NK-92 treated with Interleukin-12 subunit alpha and Interleukin-12 subunit beta, amount 100 ng/mL, for 24 hours (cell line): ENCODE results near the gene SPPL2A.
"Not testable (repeated sequence)": the region's sequence is repeated elsewhere in the genome, so short reads cannot be mapped to it uniquely, and the experiment has no call there.

ENCODE experiments used
- DNase-seq: peaks from one replicate; lab custom pipeline; 2025; lab: John Stamatoyannopoulos, UW

The SPPL2A gene

DNA sequence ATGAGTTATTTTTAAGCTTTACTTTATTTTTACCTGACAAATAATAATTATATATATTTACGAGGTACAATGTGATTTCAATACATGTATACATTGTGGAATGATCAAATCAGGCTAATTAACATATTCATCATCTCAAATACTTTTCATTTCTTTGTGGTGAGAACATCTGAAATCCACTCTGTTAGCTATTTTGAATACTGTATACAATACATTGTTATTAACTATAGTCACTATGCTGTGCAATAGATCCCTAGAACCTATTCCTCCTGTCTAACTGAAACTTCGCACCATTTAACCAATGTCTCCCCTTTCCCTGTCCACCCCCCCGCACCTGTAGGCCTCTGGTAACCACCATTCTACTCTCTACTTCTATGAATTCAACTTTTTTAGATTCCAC is 7.9 kb upstream of the SPPL2A start:
- no peak for DNase-seq

DNA sequence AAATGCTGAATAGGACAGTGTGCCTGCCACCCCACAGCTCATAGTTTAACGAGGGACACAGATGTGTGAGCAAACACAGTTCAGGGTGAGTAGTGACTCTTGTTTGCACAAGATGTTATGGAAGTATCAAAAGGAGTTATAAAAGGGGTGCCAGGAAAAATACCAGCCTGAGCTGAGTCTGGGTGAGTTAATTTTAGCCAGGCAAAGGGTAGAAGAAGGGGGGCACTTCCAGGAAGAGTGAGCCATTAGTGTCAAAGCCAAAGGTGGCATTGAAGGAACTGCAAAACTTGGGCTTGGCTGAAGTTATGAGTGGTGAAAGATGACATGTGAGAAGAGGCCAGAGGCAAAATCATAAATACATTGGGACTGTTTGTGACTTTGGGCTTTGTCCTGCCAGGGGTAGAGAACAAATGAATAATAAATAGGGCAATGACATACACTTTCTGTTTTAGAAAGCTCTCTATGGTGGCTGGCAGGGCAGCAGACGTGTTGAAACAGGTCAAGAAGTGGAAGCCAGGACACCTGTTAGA is 1.9 kb upstream of the SPPL2A start:
- DNase-seq: no peak

DNA sequence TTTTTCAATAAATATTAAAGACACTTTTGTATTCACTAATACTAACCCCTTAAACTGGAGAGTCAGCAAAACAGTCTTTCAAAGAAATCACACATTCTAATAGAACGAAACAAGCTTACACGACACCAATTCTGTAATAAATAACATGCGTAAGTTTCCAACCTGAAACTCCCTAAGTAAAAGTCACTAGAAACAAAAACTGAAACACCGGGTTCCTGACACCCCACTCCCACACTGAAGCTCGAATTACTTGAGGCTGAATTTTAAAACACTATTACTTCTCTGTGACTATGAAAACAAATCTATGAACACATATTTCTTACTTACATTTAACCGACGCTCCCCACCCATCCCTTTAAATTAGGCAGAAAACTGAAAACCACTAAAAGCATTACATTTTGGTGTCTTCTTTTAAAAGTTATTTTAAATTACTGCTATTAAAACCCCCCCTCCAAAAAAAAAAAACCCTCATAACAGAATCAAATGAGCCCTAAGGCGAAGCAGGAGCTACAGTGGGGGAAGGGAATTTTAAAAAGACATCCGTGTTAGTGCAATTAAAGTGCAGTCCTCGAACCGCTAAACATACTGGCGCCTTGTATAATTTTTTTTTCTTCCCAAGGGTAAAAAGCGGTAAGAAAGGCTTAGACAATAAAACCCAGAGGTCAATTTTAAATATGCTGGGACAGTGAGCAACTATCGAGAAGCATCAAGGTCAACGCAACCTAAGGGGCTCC is 878 bp downstream of the SPPL2A start:
- no peak for DNase-seq

DNA sequence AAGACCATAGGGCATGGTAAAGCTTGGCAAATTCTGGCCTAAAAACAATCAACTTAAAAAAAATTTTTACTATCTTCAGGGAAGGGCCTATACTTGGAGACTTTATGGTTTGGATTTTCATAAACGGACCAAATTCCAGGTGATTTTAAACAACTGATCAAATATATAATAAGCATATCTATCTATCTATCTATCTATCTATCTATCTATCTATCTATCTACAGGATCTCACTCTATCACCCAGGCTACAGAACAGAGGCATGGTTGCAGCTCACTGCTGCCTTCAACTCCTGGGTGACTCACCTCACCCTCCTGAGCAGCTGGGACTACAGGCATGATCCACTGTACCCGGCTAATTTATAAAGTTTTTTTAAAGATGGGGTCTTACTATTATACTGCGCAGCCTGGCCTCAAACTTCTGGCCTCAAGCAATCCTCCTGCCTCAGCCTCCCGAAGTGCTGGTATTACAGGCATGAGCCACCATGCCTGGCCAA is 6.7 kb downstream of the SPPL2A start:
- DNase-seq: no peak

DNA sequence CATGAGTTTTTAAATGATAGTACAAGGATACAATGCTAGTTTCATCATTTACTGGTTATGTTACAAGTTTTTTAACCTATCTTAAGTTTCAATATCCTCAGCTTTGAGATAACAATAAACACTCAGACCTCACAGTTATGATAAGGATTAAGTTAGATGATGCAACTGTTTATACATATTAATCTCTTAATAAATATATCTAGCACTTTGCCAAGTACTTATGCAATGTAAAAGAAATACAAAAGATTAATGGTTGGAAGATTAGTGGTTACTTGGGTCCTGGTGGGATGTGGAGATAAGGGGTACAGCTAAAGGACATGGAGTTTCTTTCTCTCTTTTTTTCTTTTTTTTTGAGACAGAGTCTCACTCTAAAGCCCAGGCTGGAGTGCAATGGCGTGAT is 12.0 kb downstream of the SPPL2A start:
- no peak for DNase-seq

DNA sequence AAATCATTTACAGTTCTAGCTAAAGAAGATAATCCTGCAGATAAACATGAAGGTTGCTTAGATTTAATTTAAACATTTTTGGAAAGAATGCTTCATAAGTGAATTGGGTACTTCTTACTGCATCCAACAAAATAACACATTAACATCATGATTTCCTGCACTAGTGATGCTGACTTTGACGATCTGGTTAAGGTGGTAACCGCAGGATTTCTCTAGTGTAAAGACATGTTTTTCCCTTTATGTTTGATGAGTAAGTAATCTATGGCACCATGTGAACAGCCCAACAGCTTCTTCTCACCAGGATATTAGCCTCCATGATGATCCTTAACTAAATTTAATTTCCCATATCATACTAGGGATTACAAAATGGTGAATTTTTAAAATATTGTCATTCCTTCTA is 14.1 kb downstream of the SPPL2A start:
- peak; percentile 30 for DNase-seq

DNA sequence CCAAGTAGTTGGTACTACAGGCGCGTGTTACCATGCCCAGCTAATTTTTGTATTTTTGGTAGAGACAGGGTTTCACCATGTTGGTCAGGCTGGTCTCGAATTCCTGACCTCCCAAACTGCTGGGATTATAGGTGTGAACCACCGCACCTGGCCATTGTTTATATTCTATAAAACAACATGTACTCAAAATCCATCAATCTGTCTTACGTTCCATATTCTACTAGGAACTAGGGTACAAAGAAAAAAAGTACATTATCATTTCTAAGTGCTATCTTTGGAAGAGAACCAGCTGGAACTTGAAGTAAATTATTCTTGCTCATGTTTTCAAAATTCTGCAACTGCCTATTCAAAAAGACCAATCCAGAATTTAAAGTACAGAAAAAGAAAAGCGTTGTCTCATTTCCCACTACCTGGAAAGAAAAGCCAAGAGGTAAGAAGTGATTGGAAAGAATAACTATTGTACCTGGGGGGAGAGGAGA is 15.2 kb downstream of the SPPL2A start:
- no peak for DNase-seq

DNA sequence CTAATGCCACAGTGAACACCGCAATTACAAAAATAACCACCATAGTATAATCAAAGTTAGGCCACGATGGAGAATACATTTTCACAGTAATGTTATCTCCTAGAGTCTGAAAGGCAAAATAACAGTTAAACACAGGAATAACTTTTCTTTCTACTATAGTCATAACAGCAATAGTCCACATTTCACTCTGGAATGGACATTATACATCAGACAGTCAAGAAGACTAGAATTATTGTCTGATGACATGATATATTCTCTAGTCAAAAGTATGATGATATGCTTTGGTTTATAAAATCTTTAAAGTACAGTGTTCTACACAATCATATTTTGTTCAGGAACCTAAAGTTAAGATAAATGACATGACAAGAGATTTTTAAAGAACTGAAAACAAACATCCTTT is 18.0 kb downstream of the SPPL2A start:
- DNase-seq: no peak

DNA sequence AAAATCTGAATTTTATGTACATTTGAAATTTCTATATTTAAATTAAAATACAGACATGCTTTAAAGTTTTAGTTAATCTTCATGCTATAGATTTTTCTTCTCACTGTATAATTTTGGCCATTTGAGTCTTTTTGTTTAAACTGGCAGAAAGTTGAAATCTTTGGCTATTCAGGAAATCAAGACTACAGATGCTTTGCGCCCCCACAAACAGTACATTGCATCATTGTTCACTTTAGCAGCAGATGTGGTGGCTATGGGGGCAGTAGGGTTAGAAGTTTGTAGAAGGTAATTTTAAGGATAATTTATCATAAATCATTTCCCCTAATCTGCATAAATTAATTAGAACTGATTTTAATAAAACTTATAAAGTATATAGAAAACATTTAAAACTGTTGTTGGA is 20.9 kb downstream of the SPPL2A start:
- no peak for DNase-seq

DNA sequence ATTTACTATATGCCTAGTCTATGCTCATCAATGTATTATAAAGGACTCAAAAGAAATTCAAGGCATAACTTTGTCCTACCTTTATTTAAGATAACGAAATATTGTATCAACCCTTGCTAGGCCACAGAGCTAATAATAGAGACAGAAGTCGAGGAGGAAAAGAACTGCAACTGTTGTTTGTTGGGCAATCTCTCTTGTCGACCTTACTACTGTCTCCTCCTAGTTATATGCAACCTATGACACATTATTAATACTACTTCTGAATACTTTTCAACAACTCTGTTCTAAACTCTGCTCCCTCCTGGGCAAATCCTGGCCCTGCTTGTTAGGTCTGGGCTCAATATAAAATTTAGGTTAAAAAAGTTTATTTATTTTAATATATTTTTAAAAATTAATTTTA is 24.6 kb downstream of the SPPL2A start:
- no peak for DNase-seq

DNA sequence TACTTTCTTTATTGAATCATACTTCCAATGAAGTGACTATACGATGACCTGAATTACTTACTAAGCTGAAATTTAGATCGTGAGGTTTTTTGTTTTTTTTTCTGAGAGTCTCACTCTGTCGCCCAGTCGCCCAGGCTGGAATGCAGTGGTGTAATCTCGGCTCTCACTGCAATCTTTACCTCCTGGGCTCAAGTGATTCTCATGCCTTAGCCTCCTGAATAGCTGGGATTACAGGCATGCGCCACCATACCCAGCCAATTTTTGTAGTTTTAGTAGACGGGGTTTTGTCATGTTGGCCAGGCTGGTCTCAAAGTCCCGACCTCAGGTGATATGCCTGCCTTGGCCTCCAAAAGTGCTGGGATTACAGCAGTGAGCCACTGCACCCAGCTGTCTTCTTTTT is 28.7 kb downstream of the SPPL2A start:
- DNase-seq: no peak

DNA sequence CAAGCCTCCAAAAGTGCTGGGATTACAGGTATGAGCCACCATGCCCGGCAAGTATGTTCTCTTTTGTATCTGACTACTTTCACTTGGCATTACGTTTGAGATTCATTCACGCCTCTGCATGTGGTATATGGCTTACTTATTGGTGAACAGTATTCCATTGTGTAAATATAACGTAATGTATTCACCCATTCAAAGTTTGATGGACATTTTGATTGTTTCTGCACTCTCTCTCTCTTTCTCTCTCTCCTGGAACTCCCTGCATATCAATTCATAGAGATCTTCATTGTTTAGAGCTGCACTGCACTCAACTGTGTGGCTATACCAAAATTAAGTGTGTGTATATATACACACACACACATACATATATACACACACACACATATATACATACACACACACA is 30.4 kb downstream of the SPPL2A start:
- no peak for DNase-seq

DNA sequence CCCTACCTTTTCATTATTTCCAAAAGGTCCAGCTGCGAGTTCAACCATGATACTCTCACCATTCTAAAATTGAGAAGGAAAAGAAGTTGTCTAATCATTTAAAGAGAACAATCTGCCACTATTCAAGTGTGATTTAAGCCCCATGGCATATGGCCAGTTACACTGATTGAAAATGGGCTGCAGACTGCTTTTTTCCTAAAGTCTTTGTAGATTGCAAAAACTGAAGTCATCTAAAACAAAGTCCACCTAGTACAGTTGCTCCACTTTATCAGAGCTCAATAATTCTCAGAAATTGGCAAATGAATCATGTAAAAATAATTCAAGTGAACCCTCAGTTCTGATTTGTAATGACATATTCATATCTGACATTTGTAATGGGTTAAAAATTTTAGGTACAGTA is 39.2 kb downstream of the SPPL2A start:
- no peak for DNase-seq

DNA sequence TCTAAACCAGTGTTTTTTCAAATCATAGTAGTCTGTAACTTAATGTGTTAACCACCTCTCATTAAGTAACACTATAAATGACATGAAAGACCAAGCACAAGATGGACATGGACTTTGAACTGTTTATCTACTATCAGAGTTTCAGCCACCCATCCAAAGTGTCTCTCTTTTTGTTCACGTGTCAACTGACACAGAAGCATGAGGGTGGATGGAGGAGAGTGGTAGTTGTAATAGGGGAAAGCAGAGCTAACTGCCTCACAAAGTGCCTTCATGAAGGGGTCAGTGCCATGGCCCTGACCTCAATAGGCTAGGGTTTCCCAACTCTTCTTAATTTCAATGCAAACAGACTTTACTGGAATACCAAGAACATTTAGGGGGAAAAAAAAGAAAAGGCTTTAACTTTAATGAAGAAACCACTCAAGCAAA is 46.8 kb downstream of the SPPL2A start:
- no peak for DNase-seq

DNA sequence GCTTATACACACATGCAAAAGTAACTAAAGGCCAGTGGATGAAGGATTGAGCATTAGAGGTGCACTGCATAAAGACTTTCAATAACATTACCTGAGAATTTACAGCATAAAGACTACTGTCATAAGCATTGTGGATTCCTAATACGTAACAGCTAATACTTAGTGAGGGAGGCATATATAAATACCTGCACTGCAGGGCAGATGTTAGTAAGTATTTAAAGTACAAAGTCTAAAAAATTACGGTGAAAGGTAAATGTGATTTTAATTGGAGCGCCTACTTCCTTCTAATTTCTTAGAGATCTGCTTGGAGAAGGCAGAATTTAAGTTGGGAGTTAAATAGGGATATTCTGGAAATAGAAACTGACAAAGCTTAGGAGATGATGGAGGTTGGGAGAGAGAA is 53.5 kb downstream of the SPPL2A start:
- DNase-seq: no peak

DNA sequence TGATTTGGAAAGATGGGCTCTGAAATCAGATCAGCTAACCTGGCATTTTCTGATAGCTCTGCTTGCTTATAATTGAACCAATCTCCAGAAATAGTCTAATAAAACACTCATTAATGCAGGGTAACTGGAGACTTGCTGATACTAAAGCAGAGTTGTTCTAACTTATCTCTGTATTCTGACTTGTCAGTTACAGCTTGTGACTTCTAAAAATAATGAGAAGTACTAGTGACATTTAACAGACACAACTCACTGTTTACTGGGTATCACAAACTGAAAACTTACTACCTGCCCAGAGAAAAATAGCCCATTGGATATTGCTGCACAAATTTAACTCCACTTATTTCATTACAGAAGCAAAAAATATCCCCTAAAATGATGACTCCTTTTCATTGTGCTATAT is 54.9 kb downstream of the SPPL2A start:
- no peak for DNase-seq

DNA sequence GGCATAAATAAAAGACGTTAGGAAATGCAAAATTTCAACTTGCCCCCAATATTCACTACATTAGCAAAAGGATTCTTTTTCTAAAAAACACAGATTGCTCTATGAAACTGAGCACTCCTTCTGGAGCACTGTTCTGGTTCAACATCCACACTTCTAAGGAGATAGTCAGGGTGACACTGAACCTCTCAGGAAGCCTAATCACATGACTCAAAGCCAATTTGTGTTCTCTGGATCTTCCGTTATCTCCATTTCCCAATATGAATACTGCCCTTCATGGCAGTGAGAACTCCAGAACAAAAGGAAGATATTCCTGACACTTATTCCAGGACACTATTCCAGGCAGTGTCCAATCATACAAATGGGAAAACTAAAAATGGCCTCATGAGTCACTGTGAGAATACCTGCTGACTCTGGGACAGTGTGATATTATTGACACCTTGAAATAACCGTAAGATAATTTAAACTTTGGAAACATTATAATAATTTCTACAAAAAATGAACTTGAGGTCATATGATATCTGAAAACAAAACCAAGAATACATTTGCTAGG is 57.6 kb downstream of the SPPL2A start:
- DNase-seq: no peak

DNA sequence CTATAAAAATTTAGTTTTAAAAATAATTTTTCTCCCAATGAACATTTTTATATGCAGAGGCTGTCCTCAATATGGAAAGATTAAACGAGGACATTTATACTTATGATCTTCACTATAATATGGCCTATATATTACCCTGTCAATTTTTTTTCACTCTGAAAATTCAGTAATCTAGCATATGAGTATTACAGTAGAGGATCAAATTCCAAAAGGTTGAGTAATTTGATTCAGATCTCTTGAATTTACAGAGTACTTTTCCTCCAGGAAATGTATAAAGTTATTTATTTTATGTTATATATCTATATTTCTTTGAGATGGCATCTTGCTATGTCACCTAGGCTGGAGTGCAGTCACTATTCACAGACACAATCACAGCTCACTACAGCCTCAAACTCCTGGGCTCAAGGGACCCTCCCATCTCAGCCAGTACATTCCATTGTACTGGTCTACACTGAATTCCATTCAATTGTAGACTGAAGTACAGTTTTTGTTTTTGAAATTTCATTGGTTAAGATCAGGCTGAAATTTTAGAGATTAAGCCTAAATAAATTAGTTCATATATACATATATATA is 62.7 kb downstream of the SPPL2A start:
- no peak for DNase-seq

DNA sequence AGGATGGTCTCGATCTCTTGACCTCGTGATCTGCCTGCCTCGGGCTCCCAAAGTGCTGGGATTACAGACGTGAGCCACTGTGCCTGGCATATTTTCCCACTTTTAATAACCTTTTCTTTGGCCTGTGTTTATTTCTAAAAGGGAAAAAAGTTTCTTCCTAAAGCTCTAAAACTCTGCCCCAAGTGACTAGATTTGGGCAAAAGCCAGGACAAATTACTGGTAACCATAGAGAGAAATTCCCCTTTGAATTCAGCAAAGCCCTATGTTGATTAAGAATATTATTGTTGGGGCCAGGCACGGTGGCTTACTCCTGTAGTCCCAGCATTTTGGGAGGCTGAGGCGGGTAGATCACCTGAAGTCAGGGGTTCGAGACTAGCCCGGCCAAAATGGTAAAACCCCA is 67.4 kb downstream of the SPPL2A start:
- no peak for DNase-seq

DNA sequence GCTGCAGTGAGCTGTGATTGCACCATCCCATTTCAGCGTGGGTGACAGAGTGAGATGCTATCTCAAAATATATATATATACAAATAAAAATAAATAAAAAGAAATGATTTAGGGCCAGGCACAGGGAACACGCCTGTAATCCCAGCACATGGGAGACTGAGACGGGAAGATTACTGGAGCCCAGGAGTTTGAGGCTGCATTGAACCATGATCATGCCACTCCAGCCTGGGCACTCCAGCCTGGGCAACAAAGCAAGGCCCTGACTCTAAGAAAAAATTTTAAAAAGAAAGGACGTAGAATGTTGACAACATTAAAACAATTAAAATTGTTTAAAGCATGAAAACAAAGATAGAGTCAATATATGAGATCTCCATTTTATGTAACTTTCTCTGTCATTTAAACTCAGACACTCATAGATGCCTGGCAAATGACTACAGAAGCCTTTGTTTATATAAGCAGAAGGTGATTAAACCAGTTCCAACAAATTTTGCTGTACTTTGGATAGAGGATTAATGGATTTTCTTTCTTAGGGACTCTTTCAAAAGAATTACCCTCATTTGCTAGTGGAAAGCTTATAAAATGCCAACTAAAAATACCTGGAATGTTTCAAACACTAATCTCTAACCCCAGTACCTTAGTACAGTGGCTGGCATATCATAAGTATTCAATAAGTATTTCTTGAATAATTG is 68.3 kb downstream of the SPPL2A start:
- DNase-seq: no peak

DNA sequence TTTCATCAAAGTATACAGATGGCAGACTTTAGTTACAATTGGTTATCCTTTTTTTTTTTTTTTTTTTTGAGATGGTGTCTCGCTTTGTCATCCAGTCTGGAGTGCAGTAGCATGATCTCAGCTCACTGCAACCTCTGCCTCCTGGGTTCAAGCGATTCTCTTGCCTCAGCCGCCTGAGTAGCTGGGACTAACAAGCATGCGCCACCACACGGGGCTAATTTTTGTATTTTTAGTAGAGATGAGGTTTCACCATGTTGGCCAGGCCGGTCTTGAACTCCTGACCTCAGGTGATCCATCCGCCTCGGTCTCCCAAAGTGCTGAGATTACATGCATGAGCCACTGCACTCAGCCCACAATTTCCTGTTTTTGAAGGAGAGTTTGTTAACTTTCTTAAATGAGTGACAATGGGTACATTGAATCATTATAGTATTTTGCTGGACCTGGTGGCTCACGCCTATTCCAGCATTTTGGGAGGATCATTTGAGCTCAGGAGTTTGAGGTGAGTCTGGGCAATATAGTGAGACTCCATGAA is 70.8 kb downstream of the SPPL2A start:
- not testable (repeated sequence) for DNase-seq

DNA sequence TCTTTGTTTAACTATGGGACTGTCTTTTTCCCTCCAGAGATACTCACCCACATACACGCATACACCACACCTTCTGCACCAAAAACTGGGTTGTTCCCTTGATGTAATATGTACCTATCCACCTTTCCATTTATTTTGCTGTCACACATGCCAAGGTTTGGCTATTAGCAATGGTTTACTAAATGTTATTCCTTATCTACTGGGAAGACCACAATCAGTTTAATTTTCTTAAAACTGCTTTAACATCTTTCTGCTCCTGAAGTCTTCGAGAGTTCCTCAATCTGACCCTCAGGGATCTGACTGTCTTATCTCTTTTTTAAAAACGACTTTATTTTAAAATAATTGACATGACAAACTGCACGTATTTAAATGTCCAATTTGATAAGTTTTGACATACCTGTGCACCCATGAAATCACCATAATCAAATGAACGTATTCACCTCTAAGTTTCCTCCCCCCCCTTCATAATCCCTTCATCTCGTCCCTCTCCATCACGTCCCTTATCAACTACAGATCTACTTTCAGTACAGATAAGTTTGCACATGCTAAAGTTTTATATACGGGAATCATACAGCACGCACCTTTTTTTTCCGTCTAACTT is 78.1 kb downstream of the SPPL2A start:
- no peak for DNase-seq
